ENCODE results near the gene DNASE1L1. TPM values are rescaled to one million over a fixed set of nuclear protein-coding genes. Genes with fewer than 3 reads are reported as not detected.

DNASE1L1 gene
- total and polyA plus RNA-seq, 7 donors: 42.2 to 149 (median 75.1) TPM

DNA sequence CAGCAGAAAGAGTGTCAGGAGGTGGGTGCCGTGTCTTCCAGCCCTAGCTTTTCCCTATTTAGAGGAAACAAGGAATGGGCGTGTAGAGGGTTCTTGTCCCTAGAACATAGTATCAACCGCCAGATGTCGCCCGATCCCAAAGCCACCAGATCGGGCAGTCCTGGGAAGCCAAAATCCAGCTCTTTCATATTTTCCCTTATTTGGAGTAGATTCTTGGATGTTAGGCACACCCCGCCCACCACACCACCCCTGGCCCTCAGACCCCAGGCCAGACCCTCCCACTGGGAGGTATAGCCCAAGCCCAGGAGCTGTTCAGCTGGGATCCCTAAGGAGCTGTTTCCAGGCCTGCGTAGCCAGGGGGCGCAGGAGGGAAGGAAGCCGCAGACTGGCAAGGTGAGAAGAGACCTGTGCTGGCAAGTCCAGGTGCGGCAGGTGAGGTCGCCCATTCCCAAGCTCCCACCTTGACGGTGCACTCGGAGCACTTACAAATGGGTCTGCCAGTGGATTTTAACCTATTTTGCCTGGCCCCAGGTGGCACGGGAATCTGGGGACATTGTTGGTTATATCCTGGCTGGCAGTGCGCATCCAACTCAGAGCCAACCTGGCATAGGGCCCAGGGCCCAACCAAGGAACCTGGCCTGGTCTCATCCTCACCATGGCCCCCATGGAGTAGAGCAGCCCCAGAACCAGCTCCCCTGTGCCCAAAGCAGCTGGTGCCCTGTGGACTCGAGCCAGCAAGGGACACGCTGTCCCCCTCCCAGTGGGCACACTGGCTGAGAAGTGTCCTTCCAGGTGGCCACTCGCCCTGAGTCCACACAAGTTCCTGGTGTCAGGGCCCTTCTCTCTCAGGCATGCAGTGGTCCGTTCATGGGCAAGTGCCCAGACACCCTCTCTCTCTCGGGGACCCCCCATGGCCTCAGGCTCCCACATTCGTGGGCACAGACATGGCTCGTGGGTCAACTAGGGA lies 35.4 kb downstream of the DNASE1L1 start:
- H3K4me3 ChIP-seq: peak overlapping the region; percentile 62
- no peaks in the 10 kb centered on the region for H3K9me3 ChIP-seq
- ATAC-seq (peak in 2 of 4 donors; percentile 24 to 36), DNase-seq (peak in 1 of 2 donors; percentile 69)
- no peaks in the 10 kb centered on the region for H3K27me3 ChIP-seq (ENCODE audit: insufficient read depth in 3 of 3, low read length in 2 of 3)
- 7 to 35% (median 12%) methylated on average over 16 to 23 of the region's 23 CpGs for WGBS, 3 donors
- TF ChIP-seq, protein P1, sequence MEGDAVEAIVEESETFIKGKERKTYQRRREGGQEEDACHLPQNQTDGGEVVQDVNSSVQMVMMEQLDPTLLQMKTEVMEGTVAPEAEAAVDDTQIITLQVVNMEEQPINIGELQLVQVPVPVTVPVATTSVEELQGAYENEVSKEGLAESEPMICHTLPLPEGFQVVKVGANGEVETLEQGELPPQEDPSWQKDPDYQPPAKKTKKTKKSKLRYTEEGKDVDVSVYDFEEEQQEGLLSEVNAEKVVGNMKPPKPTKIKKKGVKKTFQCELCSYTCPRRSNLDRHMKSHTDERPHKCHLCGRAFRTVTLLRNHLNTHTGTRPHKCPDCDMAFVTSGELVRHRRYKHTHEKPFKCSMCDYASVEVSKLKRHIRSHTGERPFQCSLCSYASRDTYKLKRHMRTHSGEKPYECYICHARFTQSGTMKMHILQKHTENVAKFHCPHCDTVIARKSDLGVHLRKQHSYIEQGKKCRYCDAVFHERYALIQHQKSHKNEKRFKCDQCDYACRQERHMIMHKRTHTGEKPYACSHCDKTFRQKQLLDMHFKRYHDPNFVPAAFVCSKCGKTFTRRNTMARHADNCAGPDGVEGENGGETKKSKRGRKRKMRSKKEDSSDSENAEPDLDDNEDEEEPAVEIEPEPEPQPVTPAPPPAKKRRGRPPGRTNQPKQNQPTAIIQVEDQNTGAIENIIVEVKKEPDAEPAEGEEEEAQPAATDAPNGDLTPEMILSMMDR (IDR thresholded peaks at IDR 0.05): peak; percentile 52
- H3K4me1 ChIP-seq: peaks cover 5% of the 10 kb centered on the region
- peak overlapping the region; percentile 72 for H3K27ac ChIP-seq
- no peaks in the 10 kb centered on the region for H3K36me3 ChIP-seq (ENCODE audit: insufficient read depth in 1 of 2, low read depth in 1 of 2)
- intact Hi-C loops (cut with DNase I): loop anchor here in 1 of 2 donors (2.0 kb wide), 1 partner anchor 161 kb away; no protein-coding TSS in a partner anchor

- Histone ChIP-seq H3K4me1 (peaks cover 5% of the 10 kb centered on the region), H3K27ac (peak overlapping the region; percentile 23), H3K36me3 (ENCODE audit: insufficient read depth in 1 of 2, low read depth in 1 of 2) (no peaks in the 10 kb centered on the region), H3K4me3 (peak overlapping the region; percentile 69), H3K9me3 (no peaks in the 10 kb centered on the region), H3K27me3 (ENCODE audit: insufficient read depth in 3 of 3, low read length in 2 of 3) (no peaks in the 10 kb centered on the region)
- intact Hi-C loops (cut with DNase I): no loop called here
- ATAC-seq (no peak), DNase-seq (no peak)
- TF ChIP-seq, protein P1 (IDR thresholded peaks at IDR 0.05): no peak
- 46 to 61% (median 54%) methylated on average over 5 of the region's 5 CpGs for WGBS, 3 donors
These were observed 36.4 kb downstream of the DNASE1L1 start for GRCh38 chrX:154372612-154373022.

- Histone ChIP-seq H3K27ac (peak overlapping the region; percentile 41), H3K27me3 (ENCODE audit: insufficient read depth in 3 of 3, low read length in 2 of 3) (no peaks in the 10 kb centered on the region), H3K36me3 (ENCODE audit: insufficient read depth in 1 of 2, low read depth in 1 of 2) (no peaks in the 10 kb centered on the region), H3K4me1 (peaks cover 5% of the 10 kb centered on the region), H3K4me3 (peak overlapping the region; percentile 69), H3K9me3 (no peaks in the 10 kb centered on the region)
- ATAC-seq (no peak), DNase-seq (no peak)
- TF ChIP-seq, protein P1 (IDR thresholded peaks at IDR 0.05): no peak
- intact Hi-C loops (cut with DNase I): no loop called here
- 16 to 44% (median 32%) methylated on average over 29 to 42 of the region's 43 CpGs for WGBS, 3 donors
These were observed 37.2 kb downstream of the DNASE1L1 start for GRCh38 chrX:154371789-154372300.

- TF ChIP-seq, protein P1 (IDR thresholded peaks at IDR 0.05): no peak
- DNase-seq (peak; percentile 94 to 96), ATAC-seq (peak; percentile 78 to 86 (median 82))
- Histone ChIP-seq H3K4me1 (peaks cover 8% of the 10 kb centered on the region), H3K36me3 (ENCODE audit: insufficient read depth in 1 of 2, low read depth in 1 of 2) (no peaks in the 10 kb centered on the region), H3K27me3 (ENCODE audit: insufficient read depth in 3 of 3, low read length in 2 of 3) (no peaks in the 10 kb centered on the region), H3K4me3 (peak overlapping the region; percentile 69), H3K27ac (peak overlapping the region; percentile 71), H3K9me3 (no peaks in the 10 kb centered on the region)
- intact Hi-C loops (cut with DNase I): no loop called here
- WGBS, 3 donors: 0 to 27% (median 1%) methylated on average over 23 to 74 of the region's 77 CpGs
These were observed 37.9 kb downstream of the DNASE1L1 start for GRCh38 chrX:154371017-154371788.

All from psoas muscle (tissue), 8 donors.